ENCODE measurements around the gene NSUN3. TPM values are rescaled to one million over a fixed set of nuclear protein-coding genes. Genes with fewer than 3 reads are reported as not detected.

Gene NSUN3
- total RNA-seq, 1 donor from 2014 or later: 15.3 TPM

- DNase-seq (ENCODE audit: low spot score, unreplicated experiment): no peak
- TF ChIP-seq, protein P1, sequence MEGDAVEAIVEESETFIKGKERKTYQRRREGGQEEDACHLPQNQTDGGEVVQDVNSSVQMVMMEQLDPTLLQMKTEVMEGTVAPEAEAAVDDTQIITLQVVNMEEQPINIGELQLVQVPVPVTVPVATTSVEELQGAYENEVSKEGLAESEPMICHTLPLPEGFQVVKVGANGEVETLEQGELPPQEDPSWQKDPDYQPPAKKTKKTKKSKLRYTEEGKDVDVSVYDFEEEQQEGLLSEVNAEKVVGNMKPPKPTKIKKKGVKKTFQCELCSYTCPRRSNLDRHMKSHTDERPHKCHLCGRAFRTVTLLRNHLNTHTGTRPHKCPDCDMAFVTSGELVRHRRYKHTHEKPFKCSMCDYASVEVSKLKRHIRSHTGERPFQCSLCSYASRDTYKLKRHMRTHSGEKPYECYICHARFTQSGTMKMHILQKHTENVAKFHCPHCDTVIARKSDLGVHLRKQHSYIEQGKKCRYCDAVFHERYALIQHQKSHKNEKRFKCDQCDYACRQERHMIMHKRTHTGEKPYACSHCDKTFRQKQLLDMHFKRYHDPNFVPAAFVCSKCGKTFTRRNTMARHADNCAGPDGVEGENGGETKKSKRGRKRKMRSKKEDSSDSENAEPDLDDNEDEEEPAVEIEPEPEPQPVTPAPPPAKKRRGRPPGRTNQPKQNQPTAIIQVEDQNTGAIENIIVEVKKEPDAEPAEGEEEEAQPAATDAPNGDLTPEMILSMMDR (IDR thresholded peaks at IDR 0.05; ENCODE audit: unreplicated experiment): no peak
- Mint-ChIP-seq H3K4me1 (ENCODE audit: low read depth) (peaks cover 26% of the 10 kb centered on the region), H3K27me3 (no peaks in the 10 kb centered on the region), H3K36me3 (ENCODE audit: insufficient read depth) (peaks cover 17% of the 10 kb centered on the region), H3K9me3 (ENCODE audit: low read depth) (no peaks in the 10 kb centered on the region), H3K4me3 (ENCODE audit: low read depth) (peak overlapping the region; percentile 95), H3K27ac (peak overlapping the region; percentile 100)
Observed at GRCh38 chr3:94064243-94064860, 1.5 kb downstream of the NSUN3 start.

- no peaks in the 10 kb centered on the region for H3K27me3 Mint-ChIP-seq
- no peaks in the 10 kb centered on the region for H3K9me3 Mint-ChIP-seq (ENCODE audit: low read depth)
- no peak for DNase-seq (ENCODE audit: low spot score, unreplicated experiment)
- no peak overlapping the region for H3K4me3 Mint-ChIP-seq (ENCODE audit: low read depth)
- peaks cover 17% of the 10 kb centered on the region for H3K36me3 Mint-ChIP-seq (ENCODE audit: insufficient read depth)
- TF ChIP-seq, protein P1 (IDR thresholded peaks at IDR 0.05; ENCODE audit: unreplicated experiment): no peak
- no peak overlapping the region for H3K27ac Mint-ChIP-seq
- H3K4me1 Mint-ChIP-seq (ENCODE audit: low read depth): peaks cover 26% of the 10 kb centered on the region
Observed at GRCh38 chr3:94065122-94065521, 2.3 kb downstream of the NSUN3 start.

DNA sequence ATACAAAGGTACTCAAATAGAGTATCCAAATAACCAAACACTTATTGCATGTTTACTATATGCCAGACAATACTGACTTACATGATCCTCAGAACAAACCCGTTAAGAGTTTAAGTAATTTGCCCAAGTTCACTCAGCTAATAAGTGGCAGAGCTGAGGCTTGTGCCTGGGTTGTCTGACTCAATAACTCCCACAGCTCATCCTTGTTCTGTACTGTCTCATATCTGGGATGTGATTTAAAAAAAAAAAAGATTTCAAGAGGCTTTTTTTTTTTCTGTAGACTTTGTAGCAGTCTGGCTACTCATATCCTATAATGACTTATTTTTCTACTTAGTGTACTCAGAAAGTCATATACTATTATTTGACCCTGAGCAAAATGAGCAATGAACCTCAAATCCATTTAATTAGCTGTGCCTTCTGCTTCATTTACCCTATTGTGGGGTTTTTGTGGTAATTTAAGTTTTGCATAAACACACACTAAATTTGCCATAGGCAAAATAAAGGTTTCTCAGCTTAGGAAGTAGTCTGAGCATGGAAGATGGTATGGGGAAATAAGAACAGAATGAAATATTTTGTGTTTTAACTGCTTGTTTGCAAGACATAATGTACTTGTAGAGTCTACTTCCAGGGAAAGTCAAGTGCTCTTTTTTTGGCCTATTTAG, 3.1 kb downstream of the NSUN3 start:
- H3K4me3 Mint-ChIP-seq (ENCODE audit: low read depth): no peak overlapping the region
- H3K27ac Mint-ChIP-seq: no peak overlapping the region
- no peaks in the 10 kb centered on the region for H3K27me3 Mint-ChIP-seq

GRCh38 chr3:94066506-94067500, 3.9 kb downstream of the NSUN3 start:
- H3K36me3 Mint-ChIP-seq (ENCODE audit: insufficient read depth): peaks cover 19% of the 10 kb centered on the region
- H3K9me3 Mint-ChIP-seq (ENCODE audit: low read depth): no peaks in the 10 kb centered on the region
- TF ChIP-seq, protein P1 (IDR thresholded peaks at IDR 0.05; ENCODE audit: unreplicated experiment): no peak
- no peak for DNase-seq (ENCODE audit: low spot score, unreplicated experiment)
- H3K4me3 Mint-ChIP-seq (ENCODE audit: low read depth): no peak overlapping the region
- H3K27ac Mint-ChIP-seq: peak overlapping the region; percentile 4
- H3K4me1 Mint-ChIP-seq (ENCODE audit: low read depth): peaks cover 26% of the 10 kb centered on the region
- no peaks in the 10 kb centered on the region for H3K27me3 Mint-ChIP-seq

More for the DNA sequence above, 3.1 kb downstream of the NSUN3 start:
- no peak for DNase-seq (ENCODE audit: low spot score, unreplicated experiment)
- H3K36me3 Mint-ChIP-seq (ENCODE audit: insufficient read depth): peaks cover 17% of the 10 kb centered on the region
- peaks cover 26% of the 10 kb centered on the region for H3K4me1 Mint-ChIP-seq (ENCODE audit: low read depth)
- TF ChIP-seq, protein P1 (IDR thresholded peaks at IDR 0.05; ENCODE audit: unreplicated experiment): no peak
- no peaks in the 10 kb centered on the region for H3K9me3 Mint-ChIP-seq (ENCODE audit: low read depth)
